C4-2B (cell line): ENCODE data around the gene DNM1.

ENCODE experiments used
- CTCF ChIP-seq: fragments of 450-650 bp; conservative IDR thresholded peaks from 2 replicates; pipeline ENCODE4 v1.5.1; 2017; ENCODE audit warnings: mild to moderate bottlenecking
- ZFX ChIP-seq: fragments of 450-650 bp; IDR thresholded peaks from 2 replicates; pipeline ENCODE4 v1.6.1; 2017

GRCh38 chr9:128163027-128163515, 40.1 kb upstream of the DNM1 start:
- TF ChIP-seq CTCF: no peak
- no peak for TF ChIP-seq ZFX
